Astrocyte (in vitro differentiated cells and primary cell): ENCODE results near the gene CYP1A2. TPM values are rescaled to one million over a fixed set of nuclear protein-coding genes. Genes with fewer than 3 reads are reported as not detected.

Experiments used
- DNase-seq: peaks from one replicate; pipeline ENCODE4 v3.0.0-alpha.2; 2010; ENCODE audit warnings: low read depth
- FAIRE-seq: peaks from 2 replicates; lab custom pipeline; 2011; peaks lifted over from hg19 to GRCh38; lab: Jason Lieb, UNC
- H2AFZ ChIP-seq: 2 replicates; pipeline ENCODE4 v1.6.0; 2012; ENCODE audit warnings: low read depth, low read length, inconsistent platforms
- H3K27ac ChIP-seq: 2 replicates; pipeline ENCODE4 v1.5.1; 2011; ENCODE audit warnings: low read depth, low read length, inconsistent platforms
- H3K27me3 ChIP-seq: 2 replicates; pipeline ENCODE4 v1.6.0; 2011; ENCODE audit warnings: low read length, inconsistent platforms; ENCODE audit not compliant: insufficient read depth
- H3K36me3 ChIP-seq: 2 replicates; pipeline ENCODE4 v1.5.1; 2011; ENCODE audit warnings: low read length, inconsistent platforms; ENCODE audit not compliant: insufficient read depth
- H3K4me1 ChIP-seq: 2 replicates; pipeline ENCODE4 v1.5.1; 2011; ENCODE audit warnings: low read length, inconsistent platforms; ENCODE audit not compliant: insufficient read depth
- H3K4me2 ChIP-seq: 2 replicates; pipeline ENCODE4 v1.6.0; 2012; ENCODE audit warnings: low read length, inconsistent platforms
- H3K4me3 ChIP-seq: 2 replicates; pipeline ENCODE4 v1.5.1; 2011; ENCODE audit warnings: low read depth, mild to moderate bottlenecking, low read length, inconsistent platforms; ENCODE audit not compliant: insufficient read depth
- H3K79me2 ChIP-seq: 2 replicates; pipeline ENCODE4 v1.6.0; 2012; ENCODE audit warnings: mild to moderate bottlenecking, low read length, inconsistent platforms; ENCODE audit not compliant: insufficient read depth
- H3K9ac ChIP-seq: 2 replicates; pipeline ENCODE4 v1.6.0; 2012; ENCODE audit warnings: mild to moderate bottlenecking, low read length, inconsistent platforms
- H3K9me3 ChIP-seq: 2 replicates; pipeline ENCODE4 v1.5.1; 2012; ENCODE audit warnings: low read depth, mild to moderate bottlenecking, low read length, inconsistent platforms; ENCODE audit not compliant: insufficient read depth
- H4K20me1 ChIP-seq: 2 replicates; pipeline ENCODE4 v1.6.0; 2012; ENCODE audit warnings: low read length, inconsistent platforms; ENCODE audit not compliant: insufficient read depth
- H3K27ac Mint-ChIP-seq: one replicate; pipeline ENCODE4 v1.8.0; 2021; ENCODE audit warnings: mild to moderate bottlenecking, mixed read lengths; ENCODE audit not compliant: unreplicated experiment
- H3K27me3 Mint-ChIP-seq: one replicate; pipeline ENCODE4 v1.8.0; 2021; ENCODE audit warnings: low read depth, mixed read lengths; ENCODE audit not compliant: unreplicated experiment
- H3K36me3 Mint-ChIP-seq: one replicate; pipeline ENCODE4 v1.8.0; 2021; ENCODE audit warnings: low read depth, mixed read lengths; ENCODE audit not compliant: unreplicated experiment
- H3K4me1 Mint-ChIP-seq: one replicate; pipeline ENCODE4 v1.8.0; 2021; ENCODE audit warnings: low read depth, mixed read lengths; ENCODE audit not compliant: unreplicated experiment
- H3K4me3 Mint-ChIP-seq: one replicate; pipeline ENCODE4 v1.8.0; 2021; ENCODE audit warnings: mild to moderate bottlenecking, moderate library complexity, mixed read lengths; ENCODE audit not compliant: unreplicated experiment
- H3K9me3 Mint-ChIP-seq: one replicate; pipeline ENCODE4 v1.8.0; 2021; ENCODE audit warnings: mild to moderate bottlenecking, mixed read lengths; ENCODE audit not compliant: unreplicated experiment
- EZH2 ChIP-seq: IDR thresholded peaks from 2 replicates; pipeline ENCODE4 v1.6.1; 2012; ENCODE audit warnings: mild to moderate bottlenecking, low read length, inconsistent platforms; ENCODE audit not compliant: insufficient read depth
- total RNA-seq: library from RNA; stranded (reverse); gene quantifications from 2 replicates; pipeline ENCODE4 v1.2.1, GENCODE V29; 2021
- TF ChIP-seq, protein P1 (sequence below): IDR thresholded peaks from 2 replicates; pipeline ENCODE4 v1.5.1; 2011; ENCODE audit warnings: low read depth, mild to moderate bottlenecking, inconsistent platforms, low read length, moderate library complexity; ENCODE audit not compliant: insufficient read depth

Gene CYP1A2
- total RNA-seq, 1 donor from 2014 or later, result not detected

DNA sequence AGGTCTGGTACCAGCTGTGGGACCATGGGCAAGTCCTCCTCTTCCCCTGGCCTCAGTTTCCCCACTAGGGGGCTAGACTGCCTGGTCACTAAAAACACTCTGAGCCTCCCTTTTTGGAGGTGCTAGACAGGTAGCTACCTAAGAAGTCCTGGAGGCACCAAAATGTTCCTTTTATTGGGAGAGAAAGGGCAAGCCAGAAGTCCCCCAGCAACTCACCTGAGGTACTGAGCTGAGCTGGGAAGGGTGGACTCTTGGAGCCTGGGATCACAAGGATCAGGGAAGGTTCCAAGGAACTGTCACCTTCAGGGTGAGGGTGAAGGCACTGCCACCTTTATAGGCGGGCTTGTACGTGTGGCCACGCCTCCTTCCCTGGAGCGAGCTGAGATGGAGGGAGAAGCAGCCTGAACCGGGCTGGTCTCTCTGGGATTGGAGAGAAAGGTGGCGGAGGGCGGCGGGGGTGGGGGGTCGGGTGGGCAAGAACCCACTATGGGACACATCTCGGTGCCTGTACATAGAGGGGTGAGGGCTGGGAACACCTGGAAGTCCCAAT lies 23.3 kb upstream of the CYP1A2 start, which contains the start of gene CYP1A1:
Gene CYP1A1, minus strand, starts transcription at position 304 of the 550 bp plus-strand sequence. CDS start 2,431 bp downstream, outside the sequence.
- Mint-ChIP-seq H3K4me3 (peak within 1 kb of the TSS; percentile 47), H3K27me3 (peaks cover 25% of the 10 kb centered on the region), H3K36me3 (no peaks in the 10 kb centered on the region), H3K9me3 (peaks cover 8% of the 10 kb centered on the region), H3K4me1 (no peaks in the 10 kb centered on the region), H3K27ac (no peak within 1 kb of the TSS)
- H3K27ac ChIP-seq, result no peak within 1 kb of the TSS
- H3K27me3 ChIP-seq, result peaks cover 38% of the 10 kb centered on the region
- peak within 1 kb of the TSS; percentile 88 for H3K4me2 ChIP-seq
- H3K4me1 ChIP-seq, result peaks cover 3% of the 10 kb centered on the region
- TF ChIP-seq EZH2, result no peak
- TF ChIP-seq, protein P1, sequence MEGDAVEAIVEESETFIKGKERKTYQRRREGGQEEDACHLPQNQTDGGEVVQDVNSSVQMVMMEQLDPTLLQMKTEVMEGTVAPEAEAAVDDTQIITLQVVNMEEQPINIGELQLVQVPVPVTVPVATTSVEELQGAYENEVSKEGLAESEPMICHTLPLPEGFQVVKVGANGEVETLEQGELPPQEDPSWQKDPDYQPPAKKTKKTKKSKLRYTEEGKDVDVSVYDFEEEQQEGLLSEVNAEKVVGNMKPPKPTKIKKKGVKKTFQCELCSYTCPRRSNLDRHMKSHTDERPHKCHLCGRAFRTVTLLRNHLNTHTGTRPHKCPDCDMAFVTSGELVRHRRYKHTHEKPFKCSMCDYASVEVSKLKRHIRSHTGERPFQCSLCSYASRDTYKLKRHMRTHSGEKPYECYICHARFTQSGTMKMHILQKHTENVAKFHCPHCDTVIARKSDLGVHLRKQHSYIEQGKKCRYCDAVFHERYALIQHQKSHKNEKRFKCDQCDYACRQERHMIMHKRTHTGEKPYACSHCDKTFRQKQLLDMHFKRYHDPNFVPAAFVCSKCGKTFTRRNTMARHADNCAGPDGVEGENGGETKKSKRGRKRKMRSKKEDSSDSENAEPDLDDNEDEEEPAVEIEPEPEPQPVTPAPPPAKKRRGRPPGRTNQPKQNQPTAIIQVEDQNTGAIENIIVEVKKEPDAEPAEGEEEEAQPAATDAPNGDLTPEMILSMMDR, result no peak
- no peaks in the 10 kb centered on the region for H3K36me3 ChIP-seq
- H4K20me1 ChIP-seq, result no peaks in the 10 kb centered on the region
- peak within 1 kb of the TSS; percentile 41 for H3K9ac ChIP-seq
- peak within 1 kb of the TSS; percentile 55 for H3K4me3 ChIP-seq
- H3K9me3 ChIP-seq, result peaks cover 6% of the 10 kb centered on the region
- H3K79me2 ChIP-seq, result no peaks in the 10 kb centered on the region
- peak within 1 kb of the TSS; percentile 73 for H2AFZ ChIP-seq
- no peak for DNase-seq
- no peak for FAIRE-seq

DNA sequence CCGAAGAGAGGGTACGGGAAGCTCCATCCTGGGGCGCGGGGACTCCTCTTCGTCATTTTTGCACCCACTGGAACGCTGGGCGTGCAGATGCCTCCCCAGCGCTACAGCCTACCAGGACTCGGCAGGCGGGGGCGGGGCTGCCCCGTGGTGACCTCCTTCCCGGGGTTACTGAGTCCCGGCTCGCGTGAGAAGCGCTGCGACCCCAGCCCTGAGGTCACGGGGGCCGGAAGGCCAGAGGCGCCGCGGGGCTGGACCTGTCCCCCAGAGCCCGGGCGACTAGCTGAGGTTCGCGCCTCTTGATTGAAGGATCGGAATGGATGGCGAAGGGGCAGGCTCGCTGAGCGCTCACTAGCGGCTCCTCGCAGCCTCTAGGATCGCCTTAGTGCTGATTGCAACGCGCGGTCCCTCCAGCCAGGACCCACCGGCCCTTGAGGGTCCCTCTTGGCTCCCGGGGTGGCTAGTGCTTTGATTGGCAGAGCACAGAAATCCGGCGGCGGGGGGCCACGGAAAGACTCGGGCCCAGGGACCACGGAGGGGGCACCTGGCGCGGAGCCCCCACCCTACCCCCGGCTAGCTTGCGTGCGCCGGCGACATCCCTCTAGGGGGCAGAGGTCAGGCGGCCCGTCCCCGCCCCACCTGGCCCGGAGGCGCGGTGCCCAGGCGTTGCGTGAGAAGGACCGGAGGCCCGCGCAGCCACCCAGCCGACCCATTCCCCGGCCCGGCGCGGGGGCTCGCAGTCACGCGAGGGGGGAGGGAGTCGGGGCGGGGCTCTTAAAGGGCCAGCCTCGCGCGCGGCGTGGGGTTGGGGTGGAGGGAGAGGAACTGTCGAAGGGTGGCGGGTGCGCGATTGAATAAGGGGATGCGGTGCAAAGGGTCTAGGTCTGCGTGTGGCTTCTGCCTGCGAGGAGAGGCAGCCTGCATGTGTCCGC lies 22.5 kb upstream of the CYP1A2 start:
- H3K36me3 Mint-ChIP-seq, result no peaks in the 10 kb centered on the region
- Histone ChIP-seq H3K27me3 (peaks cover 42% of the 10 kb centered on the region), H3K4me2 (peak overlapping the region; percentile 88), H3K4me3 (peak overlapping the region; percentile 55), H3K9ac (peak overlapping the region; percentile 41), H3K4me1 (peaks cover 3% of the 10 kb centered on the region), H3K79me2 (no peaks in the 10 kb centered on the region), H2AFZ (peak overlapping the region; percentile 73), H4K20me1 (no peaks in the 10 kb centered on the region), H3K36me3 (no peaks in the 10 kb centered on the region), H3K27ac (no peak overlapping the region), H3K9me3 (peaks cover 6% of the 10 kb centered on the region)
- H3K4me1 Mint-ChIP-seq, result no peaks in the 10 kb centered on the region
- H3K4me3 Mint-ChIP-seq, result peak overlapping the region; percentile 70
- H3K27me3 Mint-ChIP-seq, result peaks cover 24% of the 10 kb centered on the region
- DNase-seq, result no peak
- peak overlapping the region; percentile 75 for H3K27ac Mint-ChIP-seq
- H3K9me3 Mint-ChIP-seq, result no peaks in the 10 kb centered on the region
- no peak for FAIRE-seq
- TF ChIP-seq, protein P1, result no peak
- TF ChIP-seq EZH2, result peak; percentile 85
